EL (cell line): Measurements from ENCODE around the gene KRT15.

ENCODE experiments used
- DNase-seq: peaks from one replicate; pipeline ENCODE4 v3.0.0-alpha.2; 2016

Gene KRT15

DNA sequence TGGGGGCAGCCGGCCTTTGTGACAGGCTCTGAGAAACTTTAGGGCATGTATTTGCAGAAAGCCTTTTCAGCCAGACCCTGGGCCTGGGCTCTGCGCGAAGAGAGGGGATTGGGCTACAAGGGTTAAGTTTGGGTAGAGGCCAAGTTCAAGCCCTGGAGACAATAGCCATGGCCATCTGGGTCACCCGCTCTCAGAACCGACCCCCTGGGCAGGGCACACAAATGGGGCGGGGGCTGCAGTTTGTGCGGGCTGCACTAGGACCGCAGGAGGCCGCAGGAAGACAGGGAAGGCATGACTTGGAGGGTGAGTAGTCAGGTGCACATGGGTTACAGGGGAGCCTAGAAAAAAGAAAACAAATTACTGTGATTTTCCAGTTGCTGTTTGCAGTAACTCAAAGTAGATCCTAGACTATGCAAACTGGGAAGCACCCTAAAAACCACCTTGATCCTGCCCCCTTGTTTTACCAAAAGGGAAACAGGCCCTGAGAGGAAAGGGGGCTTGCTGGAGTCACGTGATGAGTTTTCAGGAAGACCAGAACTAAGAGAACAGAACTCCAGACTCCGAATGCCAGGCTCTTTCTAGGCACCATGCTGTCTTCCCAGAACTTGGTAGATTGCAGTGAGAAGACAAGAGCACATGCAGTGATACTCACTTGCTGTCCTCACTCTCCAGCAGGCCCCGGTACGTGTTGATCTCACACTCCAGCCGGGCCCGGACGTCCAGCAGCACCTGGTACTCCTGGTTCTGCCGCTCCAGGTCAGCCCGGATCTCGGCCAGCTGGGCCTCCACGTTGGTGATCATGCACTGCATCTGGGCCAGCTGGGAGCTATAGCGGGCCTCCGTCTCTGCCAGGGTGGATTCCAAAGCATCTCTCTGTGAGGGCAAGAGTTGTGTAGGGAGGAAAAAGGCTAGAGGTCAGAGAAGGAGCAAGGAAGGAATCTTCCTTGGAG lies 41.5 kb downstream of the KRT15 start:
- DNase-seq, result no peak

DNA sequence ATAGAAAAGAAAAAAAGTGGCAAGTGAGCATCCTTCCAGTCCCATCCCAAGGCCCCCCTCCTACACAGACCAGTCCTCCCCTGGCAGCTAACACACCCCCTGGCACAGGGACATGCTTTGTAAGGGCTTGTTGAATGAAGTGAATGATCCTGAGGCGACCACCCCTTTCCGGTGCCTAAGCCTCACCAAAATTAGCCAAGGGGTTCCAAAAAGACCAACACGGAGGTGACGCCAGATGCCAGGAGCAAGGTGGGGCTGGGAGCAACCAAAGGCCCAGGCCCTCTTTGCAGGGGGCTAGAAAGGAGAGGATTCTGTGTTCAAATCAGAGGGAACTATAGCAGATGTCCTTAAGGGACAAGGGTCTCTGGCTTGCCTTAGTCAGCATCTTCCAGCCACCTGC lies 43.3 kb downstream of the KRT15 start:
- no peak for DNase-seq

DNA sequence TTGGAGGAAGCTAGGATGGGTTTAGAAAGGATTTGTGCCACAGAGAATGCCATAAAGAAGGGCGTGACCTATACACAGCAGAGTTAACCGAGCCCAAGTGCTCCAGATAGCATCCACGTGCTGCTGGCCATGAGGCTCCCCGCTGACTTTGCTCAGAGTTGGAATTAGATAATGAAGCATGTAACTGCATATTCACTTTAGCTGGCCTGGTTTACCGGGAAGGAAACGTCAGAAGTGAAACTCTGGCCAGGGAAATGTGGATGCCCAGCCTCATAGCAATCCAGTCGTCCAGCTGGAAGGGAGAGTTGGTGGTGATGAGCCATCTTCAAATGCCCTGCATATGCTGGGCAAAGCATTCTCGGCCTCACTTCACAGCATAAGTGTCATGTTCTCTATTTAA lies 43.8 kb downstream of the KRT15 start:
- DNase-seq, result no peak

DNA sequence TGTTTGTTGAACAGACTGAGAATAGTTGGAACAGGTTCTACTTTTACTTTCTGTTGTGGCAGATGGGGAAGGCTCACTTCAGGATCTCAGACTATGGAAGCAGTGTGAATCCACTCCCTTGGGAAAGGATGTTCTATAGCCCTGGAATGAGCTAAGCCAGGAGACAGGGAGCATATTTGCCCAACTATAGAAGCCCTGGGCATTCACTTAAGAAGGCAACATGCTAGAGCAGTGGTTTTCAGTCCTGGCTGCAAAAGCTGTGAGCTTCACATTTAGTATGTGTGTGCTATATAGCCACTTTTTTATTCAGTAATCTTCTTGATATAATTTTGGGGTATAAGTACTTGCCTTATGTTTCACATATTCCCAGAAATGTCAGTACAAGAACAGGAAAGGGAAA lies 50.3 kb downstream of the KRT15 start:
- DNase-seq, result no peak

DNA sequence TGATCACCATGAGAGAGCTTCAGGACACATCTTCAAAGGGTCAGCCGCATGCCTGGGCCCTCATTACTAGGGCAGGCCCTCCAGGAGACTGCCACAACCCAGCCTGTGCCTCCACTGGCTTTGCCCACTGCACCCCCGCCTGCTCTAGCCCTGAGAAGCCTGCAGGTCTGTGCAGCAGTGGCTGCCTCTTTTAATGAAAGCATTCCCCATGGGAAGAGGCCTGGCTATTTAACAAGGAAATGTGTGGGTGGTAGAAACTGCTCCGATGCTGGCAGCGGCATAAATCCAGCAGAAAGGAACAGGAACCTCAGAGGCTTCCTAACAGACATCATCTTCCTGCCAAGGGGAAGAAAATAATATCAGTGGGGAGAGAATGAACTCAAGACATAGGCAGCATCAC lies 51.1 kb downstream of the KRT15 start:
- no peak for DNase-seq

DNA sequence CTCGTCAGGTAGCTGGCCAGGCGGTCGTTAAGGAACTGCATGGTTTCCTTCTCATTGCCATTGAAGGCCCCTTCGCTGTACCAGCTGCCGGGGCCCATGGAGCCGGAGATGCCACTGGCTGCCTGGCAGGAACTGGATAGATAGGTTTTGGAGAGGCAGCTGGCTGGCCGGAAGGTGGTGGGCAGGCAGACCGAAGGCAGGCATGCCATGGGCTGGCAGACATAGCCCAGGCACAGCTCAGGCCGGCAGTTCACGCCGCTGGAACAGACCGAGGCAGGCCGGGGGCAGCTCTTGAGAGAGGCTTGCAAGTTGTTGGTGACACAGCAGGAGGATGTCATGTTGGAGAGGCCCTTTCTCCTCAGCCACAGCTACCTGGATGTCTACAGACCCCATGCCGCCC lies 51.7 kb downstream of the KRT15 start, which contains the start of gene KRT32:
Gene KRT32 (minus strand): TSS at position 399 of the 400 bp plus-strand sequence. CDS start 61 bp downstream, at position 338.
- DNase-seq, result no peak

DNA sequence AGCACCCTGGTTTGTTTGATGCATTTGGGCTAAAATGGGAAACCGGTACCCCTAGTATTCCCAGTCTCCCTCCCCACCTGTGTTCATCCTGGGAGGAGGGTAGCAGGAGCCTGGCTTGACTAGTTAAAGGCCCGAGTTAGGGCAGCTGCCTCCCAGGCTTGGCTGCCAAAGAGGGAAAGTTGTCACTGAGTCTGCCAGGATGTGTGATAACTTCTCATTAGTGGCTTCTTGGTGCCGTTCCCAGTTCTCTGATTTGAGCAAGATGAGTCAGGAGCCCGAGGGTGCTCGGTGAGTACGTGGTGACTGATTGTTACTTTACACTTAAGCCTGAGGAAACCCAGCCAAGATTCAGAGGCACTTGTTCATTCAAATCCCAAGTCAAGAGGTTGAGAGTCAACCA lies 54.0 kb downstream of the KRT15 start:
- DNase-seq, result peak; percentile 98

DNA sequence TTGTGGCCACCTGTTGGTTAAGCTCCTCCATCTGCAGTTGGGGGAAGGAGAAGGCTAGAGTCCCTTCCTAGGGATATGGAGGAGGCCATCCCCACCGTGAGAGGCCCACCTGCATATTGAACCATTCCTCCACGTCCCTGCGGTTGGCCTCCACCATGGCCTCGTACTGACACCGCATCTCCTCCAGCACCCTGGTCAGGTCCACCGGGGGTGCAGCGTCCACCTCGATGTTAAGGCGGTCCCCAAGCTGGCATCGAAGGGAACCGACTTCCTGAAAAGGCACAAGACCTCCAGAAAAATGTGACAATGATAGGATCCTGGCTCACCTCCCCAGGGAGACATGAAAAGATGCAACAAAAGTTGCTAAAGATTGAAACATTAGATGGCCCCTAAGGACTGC lies 54.5 kb downstream of the KRT15 start:
- DNase-seq, result no peak

DNA sequence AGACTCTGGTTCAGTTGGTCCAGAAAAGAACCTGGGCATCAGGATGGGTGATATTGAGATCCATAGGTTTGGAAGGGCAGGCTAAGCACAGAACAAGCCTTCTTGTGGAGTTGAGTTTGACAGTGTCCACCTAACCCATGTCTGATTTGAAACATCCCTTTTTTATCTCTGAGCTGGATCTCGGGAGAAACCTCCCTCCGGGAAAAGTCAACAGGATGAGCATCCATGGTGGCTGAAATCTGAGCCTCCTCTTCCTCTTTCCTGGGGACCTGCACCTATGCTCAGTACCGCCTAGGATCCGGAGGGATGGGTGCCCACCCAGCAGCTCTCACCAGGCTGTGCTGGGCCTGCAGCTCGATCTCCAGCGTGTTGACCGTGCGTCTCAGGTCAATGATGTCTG lies 54.9 kb downstream of the KRT15 start:
- DNase-seq, result no peak
